HG03135 (cell line): ENCODE data around the gene CR1.
"Not testable (repeated sequence)": the region's sequence is repeated elsewhere in the genome, so short reads cannot be mapped to it uniquely, and the experiment has no call there.

ENCODE experiments used
- ATAC-seq: cut with Tn5 transposase; IDR thresholded peaks from one replicate; pipeline ENCODE4 v1.9.1; 2021; ENCODE audit warnings: mild to moderate bottlenecking, moderate library complexity; ENCODE audit not compliant: unreplicated experiment

The CR1 gene

GRCh38 chr1:207495801-207496792 lies at the start of gene CR1:
Gene CR1, plus strand, starts transcription at chr1:207496157. Its CDS starts 111 bp downstream, at chr1:207496268.
- ATAC-seq, result peak; percentile 51

GRCh38 chr1:207453710-207454045 lies 42.3 kb upstream of the CR1 start:
- ATAC-seq, result peak; percentile 11

DNA sequence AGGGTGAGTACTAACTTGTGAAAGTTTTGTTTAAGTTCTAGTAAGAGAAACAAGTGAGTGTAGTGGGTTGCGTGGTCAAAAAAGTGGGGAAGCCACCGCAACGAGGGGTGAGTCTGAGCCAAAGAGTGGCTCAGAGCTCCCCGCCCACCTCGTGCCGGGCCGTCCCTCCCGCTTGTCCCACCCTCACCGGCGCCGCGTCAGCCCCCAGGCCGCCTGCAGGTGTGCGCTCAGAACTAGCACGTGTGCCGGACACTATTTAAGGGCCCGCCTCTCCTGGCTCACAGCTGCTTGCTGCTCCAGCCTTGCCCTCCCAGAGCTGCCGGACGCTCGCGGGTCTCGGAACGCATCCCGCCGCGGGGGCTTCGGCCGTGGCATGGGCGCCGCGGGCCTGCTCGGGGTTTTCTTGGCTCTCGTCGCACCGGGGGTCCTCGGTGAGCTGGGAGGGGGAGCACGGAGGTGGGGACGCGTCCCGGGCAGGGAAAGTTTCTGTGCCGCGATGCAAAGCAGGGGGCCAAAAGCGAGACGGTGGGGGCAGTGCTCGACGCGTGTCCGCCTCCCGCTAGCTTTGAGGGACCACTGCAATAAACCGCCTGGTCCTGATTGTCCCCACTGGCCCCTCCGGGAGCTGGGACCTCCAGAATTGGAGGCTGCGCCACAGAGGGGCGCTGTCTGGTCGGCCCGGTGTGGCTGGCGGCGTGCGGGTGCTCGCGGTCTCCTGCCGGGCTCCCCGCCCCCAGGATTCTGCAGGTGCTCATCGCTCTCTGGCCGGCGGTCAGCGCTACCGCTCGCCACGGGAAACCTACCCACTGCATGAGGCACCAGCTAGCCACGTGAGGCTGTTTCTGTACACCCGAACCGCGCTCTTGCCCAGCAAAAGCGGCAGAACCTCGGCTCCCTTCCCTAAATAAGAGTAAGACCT lies 41.7 kb upstream of the CR1 start, which contains the start of gene CR2:
CR2 (plus strand) TSS at position 283 of the 919 bp plus-strand sequence; CDS start at position 374, 91 bp downstream.
- peak; percentile 75 for ATAC-seq

DNA sequence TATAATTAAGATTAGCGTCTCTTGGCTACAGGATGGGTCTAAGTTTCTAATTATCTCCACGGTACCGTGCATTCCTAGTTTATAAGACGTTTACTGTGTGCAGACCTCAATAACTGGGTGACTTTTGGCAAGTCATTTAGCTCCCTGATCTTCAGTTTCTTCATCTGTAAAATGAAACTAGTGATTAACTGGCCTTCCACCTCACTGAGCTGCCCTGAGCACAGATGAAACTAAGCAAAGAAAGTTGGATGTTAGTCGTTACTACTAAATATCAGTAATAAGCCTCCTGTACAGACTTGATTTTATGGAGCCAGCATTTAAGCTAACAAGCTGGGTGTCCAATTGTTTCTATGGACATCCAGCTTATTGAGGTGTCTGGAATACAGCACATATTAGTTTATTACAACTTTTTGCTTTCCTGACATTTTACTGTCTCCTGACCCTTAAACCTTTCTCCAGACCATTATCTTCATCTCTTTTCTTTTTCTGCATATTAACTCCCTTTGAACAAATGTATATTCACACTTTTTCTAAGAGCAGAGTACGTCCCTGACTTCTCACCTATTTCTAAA lies 40.7 kb upstream of the CR1 start:
- ATAC-seq, result no peak

GRCh38 chr1:207458414-207458813 lies 37.5 kb upstream of the CR1 start:
- no peak for ATAC-seq

- ATAC-seq, result no peak
These were observed 36.9 kb upstream of the CR1 start for GRCh38 chr1:207459008-207459407.

DNA sequence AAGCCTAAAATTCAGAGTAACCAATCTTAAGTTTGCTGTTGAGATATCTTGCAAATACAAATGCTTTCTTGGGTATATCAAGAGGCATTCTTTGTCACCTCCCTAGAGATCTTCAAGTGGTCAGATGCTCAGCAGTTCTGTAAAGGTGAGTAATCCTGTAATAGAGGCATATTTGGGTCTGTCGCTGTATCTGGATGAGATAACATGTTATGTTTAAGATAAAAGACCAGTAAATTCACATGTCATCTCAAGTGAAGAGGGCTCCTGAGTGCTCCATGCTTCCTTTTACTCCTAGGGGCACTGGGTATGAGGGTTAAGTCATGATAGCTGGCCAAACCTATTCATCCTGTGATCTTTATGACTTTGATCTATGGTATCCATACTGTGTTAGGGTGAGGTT lies 34.3 kb upstream of the CR1 start:
- no peak for ATAC-seq

DNA sequence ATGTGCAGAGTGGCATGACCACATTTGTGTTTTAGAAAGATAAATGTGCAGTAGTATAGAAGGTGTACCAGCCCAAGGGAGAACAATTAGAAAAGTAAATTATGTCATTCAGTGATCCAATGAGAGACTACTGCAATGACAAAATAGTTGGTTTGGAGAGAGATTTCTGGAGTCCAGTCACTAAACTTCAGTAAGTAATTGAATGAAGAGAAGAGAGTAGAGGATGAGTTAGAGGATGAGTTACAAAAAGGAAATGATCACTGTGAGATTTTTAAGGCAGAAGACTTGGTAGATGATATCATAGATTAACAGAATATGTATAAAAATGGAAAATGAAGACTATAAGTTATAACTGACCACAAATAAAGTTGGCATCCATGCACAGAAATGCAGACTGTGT lies 33.4 kb upstream of the CR1 start:
- ATAC-seq, result no peak

DNA sequence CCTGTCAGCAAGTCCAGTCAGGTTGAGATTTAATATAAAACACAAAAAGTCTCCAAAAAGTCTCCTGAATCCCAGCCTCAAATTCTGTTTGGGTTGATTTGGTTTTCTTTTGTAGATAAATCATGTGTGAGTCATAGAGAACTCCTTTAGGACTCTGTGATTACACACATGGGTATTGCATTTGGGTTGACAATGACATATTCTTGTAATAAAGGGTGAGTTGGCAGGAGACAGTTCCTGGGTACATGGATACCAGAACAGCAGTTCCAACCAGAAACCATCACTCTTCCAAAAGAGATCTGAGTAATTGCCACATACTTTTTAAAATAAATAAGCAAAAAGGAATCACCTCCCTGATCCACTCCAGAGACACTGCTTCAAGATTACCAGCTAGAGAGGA lies 32.9 kb upstream of the CR1 start:
- ATAC-seq, result no peak

DNA sequence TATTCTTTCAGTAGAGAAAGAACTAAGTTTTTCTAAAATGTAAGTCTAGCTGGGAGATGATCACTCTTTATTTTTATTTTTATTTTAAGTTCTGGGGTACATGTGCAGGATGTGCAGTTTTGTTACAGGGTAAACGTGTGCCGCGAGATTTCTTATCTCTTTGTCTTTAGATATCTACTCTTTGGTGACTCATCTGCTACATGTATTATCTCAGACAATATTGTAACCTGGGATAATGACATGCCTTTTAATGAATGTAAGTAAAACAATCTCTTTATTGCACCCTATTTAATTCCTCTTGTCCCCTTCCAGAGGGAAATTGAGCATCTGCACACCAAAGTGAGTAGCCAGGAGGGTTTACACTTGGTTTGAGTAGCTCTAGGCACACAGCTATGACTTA lies 32.4 kb upstream of the CR1 start:
- ATAC-seq, result no peak

GRCh38 chr1:207470927-207471326 lies 25.0 kb upstream of the CR1 start:
- no peak for ATAC-seq

DNA sequence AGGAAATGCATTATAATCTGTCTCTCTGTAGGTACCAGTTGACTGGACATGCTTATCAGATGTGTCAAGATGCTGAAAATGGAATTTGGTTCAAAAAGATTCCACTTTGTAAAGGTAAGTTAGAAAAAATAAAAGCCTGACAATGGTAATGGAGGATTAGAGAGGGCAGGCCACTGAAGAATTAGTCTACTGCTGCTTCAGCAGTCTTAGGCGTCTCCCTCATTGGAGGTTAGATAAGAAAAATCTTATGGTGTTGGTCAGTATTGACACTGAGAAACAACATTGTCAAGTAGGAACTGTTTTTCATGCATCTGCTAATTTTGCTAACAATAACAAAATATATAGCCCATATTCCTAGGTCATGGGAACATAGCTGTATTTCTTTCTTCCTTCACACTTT lies 21.7 kb upstream of the CR1 start:
- ATAC-seq, result no peak

- no peak for ATAC-seq
These were observed 9.8 kb upstream of the CR1 start for GRCh38 chr1:207486198-207486597.

- no peak for ATAC-seq
These were observed 8.3 kb upstream of the CR1 start for GRCh38 chr1:207487636-207488035.

DNA sequence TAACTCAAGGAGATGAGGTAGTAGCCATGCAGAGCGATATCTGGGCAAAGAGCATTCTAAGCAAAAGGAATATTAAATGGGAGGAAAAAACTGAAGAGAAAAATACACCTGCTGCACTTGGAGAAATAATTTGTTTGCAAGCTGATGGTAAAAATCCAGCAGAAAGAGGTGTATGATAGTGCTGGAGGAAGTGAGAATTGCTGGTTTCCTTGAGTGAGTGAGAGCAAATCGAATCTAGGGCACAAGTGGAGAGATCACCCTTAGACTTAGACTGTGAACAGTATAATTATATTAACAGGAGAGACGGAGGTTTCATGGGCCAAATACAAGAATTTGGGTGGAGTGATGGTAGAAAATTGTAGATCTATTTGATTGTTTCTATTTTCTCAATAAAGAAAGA lies 2.7 kb upstream of the CR1 start:
- ATAC-seq, result no peak

- ATAC-seq, result no peak
These were observed 1.8 kb upstream of the CR1 start for GRCh38 chr1:207494171-207494570.

- ATAC-seq, result not testable (repeated sequence)
These were observed 676 bp upstream of the CR1 start for GRCh38 chr1:207495281-207495680.

GRCh38 chr1:207497941-207498340 lies 2.0 kb downstream of the CR1 start:
- no peak for ATAC-seq

DNA sequence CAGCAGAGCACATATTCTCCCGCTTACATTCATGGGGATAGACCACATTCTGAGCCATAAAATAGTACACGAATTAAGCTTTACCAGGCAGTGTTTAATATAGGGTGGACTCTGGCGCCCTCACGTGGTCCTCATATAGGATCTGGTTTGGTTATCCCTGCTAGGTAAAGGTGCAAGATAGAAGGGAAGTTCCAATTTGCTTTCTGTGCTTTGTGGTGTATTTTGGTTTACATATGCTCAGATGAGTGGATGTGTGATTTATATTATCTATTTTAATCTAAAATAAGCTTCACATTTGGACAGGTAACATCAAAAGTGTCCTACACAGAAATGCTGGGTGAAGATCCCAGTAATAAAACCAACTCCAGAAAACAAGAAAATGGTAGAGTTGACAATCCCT lies 3.6 kb downstream of the CR1 start:
- no peak for ATAC-seq

DNA sequence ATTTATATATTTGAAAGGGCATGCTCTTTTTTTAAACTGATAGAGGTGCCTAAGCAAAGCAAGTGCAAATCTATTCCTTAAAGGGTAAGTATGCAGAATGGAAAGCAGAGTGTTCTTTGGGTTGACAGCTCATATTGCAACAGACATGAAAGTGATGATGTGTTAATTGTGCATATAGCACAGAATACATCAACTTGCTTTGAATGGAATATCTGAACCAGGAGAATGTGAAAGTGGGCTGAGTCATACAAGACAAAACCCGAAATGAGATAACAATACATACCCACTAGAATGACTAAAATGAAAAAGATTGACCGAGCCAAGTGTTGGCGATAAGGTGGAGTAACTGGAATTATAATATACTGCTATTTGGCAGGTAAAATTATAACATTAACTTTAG lies 4.3 kb downstream of the CR1 start:
- ATAC-seq, result no peak

GRCh38 chr1:207501071-207501470 lies 5.1 kb downstream of the CR1 start:
- ATAC-seq, result no peak
